ENCODE results near the gene MROH2A.

GRCh38 chr2:233791151-233791882, 13.2 kb downstream of the MROH2A start:
- no peak for TF ChIP-seq GATA2 (IDR thresholded peaks at IDR 0.05; ENCODE audit: low read depth, low read length)
- no peak for TF ChIP-seq GATA3 (IDR thresholded peaks at IDR 0.05; ENCODE audit: low read depth, low read length)
